Epithelial cell of esophagus (primary cell): ENCODE results near the gene SPATA6.

Source experiments
- DNase-seq: peaks from one replicate; pipeline ENCODE4 v3.0.0; 2010; ENCODE audit warnings: low read depth
- H3K4me3 ChIP-seq: 2 replicates; pipeline ENCODE4 v1.5.1; 2011; ENCODE audit warnings: mild to moderate bottlenecking, low read length, control low read depth
- TF ChIP-seq, protein P1 (sequence below): IDR thresholded peaks from 2 replicates; pipeline ENCODE4 v1.5.1; 2011; ENCODE audit warnings: low read depth, mild to moderate bottlenecking, low read length, control low read depth, inconsistent platforms; ENCODE audit not compliant: insufficient read depth; ENCODE audit errors: missing control alignments

Gene SPATA6

DNA sequence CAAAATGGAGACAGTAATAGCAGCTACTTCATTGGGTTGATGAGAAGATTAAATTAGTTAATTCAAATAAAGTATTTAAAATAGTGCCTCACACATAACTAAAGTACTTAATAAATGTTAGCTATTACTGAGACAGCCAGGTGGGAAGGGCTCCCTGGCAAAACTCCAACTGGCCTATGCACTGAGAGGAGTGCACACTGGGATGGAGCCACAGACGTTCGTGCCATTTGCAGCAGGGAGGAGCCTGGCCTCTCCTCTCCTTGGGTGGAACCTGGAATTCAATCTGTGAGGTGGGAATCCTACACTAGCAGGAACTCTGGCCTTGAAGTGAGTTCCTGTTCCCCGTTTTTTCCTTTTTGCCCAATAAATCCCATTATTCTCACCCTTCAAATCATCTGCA is 221.4 kb downstream of the SPATA6 start:
- H3K4me3 ChIP-seq, result no peak overlapping the region
- TF ChIP-seq, protein P1, sequence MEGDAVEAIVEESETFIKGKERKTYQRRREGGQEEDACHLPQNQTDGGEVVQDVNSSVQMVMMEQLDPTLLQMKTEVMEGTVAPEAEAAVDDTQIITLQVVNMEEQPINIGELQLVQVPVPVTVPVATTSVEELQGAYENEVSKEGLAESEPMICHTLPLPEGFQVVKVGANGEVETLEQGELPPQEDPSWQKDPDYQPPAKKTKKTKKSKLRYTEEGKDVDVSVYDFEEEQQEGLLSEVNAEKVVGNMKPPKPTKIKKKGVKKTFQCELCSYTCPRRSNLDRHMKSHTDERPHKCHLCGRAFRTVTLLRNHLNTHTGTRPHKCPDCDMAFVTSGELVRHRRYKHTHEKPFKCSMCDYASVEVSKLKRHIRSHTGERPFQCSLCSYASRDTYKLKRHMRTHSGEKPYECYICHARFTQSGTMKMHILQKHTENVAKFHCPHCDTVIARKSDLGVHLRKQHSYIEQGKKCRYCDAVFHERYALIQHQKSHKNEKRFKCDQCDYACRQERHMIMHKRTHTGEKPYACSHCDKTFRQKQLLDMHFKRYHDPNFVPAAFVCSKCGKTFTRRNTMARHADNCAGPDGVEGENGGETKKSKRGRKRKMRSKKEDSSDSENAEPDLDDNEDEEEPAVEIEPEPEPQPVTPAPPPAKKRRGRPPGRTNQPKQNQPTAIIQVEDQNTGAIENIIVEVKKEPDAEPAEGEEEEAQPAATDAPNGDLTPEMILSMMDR, result no peak
- DNase-seq, result no peak

DNA sequence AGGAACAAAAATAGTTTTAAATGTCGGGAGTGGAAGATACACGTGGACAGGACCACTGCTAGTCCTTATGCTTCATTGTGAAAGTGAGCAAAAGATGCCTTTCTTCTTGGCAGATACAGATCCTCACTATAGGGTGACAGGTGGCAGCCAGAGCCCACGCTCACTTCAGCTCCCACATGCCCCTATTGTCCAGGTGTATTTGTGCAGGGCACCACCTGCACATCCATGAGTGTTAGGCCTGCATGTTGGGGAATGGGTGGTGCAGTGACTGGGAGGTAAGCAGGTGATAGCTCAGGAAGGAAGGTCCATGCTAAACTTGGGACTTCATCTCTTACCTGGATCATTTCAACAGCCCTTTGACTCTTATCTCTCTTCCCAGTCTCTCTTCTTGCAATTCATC is 222.1 kb downstream of the SPATA6 start:
- H3K4me3 ChIP-seq, result no peak overlapping the region
- no peak for DNase-seq
- TF ChIP-seq, protein P1, result no peak

DNA sequence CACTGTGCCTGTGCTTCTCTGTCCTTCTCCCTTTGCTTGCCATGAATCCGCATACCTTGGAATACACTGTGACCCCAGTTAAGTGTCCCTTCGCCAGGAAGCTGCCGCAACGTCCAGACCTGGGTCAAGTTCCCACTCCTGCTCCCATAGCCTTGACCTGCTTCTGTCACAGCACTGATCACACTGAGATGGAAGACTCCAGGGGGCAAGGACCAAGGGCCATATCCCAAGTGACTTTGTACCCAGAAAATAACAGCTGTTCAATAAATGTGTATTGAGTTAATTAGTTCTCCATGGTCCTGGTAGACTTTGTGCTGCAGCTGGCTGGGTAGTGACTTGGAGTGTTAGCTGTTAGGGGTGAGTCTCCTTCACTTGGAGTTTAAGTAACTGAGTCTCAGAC is 223.6 kb downstream of the SPATA6 start:
- no peak for DNase-seq
- no peak overlapping the region for H3K4me3 ChIP-seq
- TF ChIP-seq, protein P1, result no peak

DNA sequence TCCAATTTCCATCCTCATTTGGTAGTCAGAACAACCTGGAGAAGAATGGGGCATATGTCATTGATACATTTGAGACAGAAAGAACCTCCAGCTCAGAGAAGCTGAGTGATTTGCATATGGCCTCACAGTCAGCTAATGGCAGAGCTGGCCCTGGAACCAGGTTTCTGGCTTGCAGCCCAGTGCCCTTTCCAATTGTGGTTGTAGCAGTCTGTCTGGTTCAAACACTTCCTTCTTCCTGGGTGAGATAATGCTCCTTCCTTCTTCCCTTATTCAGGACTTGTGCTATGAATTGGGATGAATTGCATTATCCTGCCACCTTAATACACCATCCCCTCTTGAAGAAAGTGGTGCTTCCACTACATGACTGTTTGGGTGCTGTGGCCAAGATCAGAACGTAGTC is 225.3 kb downstream of the SPATA6 start:
- TF ChIP-seq, protein P1, result no peak

More for the DNA sequence above, 225.3 kb downstream of the SPATA6 start:
- H3K4me3 ChIP-seq, result no peak overlapping the region
- DNase-seq, result peak; percentile 52
